ENCODE data around the gene DZIP1L. TPM values are rescaled to one million over a fixed set of nuclear protein-coding genes. Genes with fewer than 3 reads are reported as not detected.

Gene DZIP1L
- total RNA-seq, 1 experiment from 2014 or later, result 10.4 TPM

- no CpG with 5 or more reads among the region's 19 CpGs for WGBS (ENCODE audit: extremely low coverage, insufficient read length, low lambda C conversion rate)
- Histone ChIP-seq H3K79me1 (ENCODE audit: insufficient read depth, low read depth, low read length, poor library complexity, severe bottlenecking) (peaks cover 2% of the 10 kb centered on the region), H3K23me2 (ENCODE audit: insufficient read length, low read depth, low read length, poor library complexity, severe bottlenecking) (no peaks in the 10 kb centered on the region), H2BK5ac (ENCODE audit: insufficient read length, low read length) (no peak overlapping the region), H4K8ac (replicated peaks; ENCODE audit: insufficient read length, low read depth, low read length) (no peak overlapping the region), H2BK20ac (ENCODE audit: low read depth, low read length, poor library complexity, severe bottlenecking) (no peak overlapping the region), H3K27ac (ENCODE audit: insufficient read length, low read depth, low read length) (no peak overlapping the region), H4K5ac (ENCODE audit: insufficient read length, low read depth, low read length) (no peak overlapping the region), H3K27me3 (ENCODE audit: insufficient read depth, low read length) (no peaks in the 10 kb centered on the region), H3K79me2 (ENCODE audit: insufficient read depth, low read length) (no peaks in the 10 kb centered on the region), H2AK5ac (ENCODE audit: insufficient read length, low read length) (no peak overlapping the region), H3T11ph (ENCODE audit: low read length) (no peak overlapping the region), H3K18ac (ENCODE audit: insufficient read length, low read depth, low read length) (no peak overlapping the region), H3K4me2 (ENCODE audit: insufficient read depth, insufficient read length, low read length) (no peak overlapping the region), H3K14ac (ENCODE audit: insufficient read depth, low read length) (no peak overlapping the region), H2AFZ (ENCODE audit: low read length) (no peak overlapping the region), H2BK12ac (ENCODE audit: insufficient read length, low read depth, low read length) (no peak overlapping the region), H3K23ac (ENCODE audit: insufficient read length, low read depth, low read length) (no peak overlapping the region), H3K9me3 (ENCODE audit: control insufficient read depth, low read depth, low read length) (no peaks in the 10 kb centered on the region), H4K20me1 (ENCODE audit: control insufficient read depth, insufficient read depth, insufficient read length) (no peaks in the 10 kb centered on the region), H3K4me1 (ENCODE audit: insufficient read depth, low read length) (no peaks in the 10 kb centered on the region), H2BK120ac (ENCODE audit: low read depth, low read length, poor library complexity, severe bottlenecking) (no peak overlapping the region), H2BK15ac (ENCODE audit: low read depth, low read length) (no peak overlapping the region), H4K91ac (ENCODE audit: insufficient read length, low read depth, low read length) (no peak overlapping the region), H3K9ac (ENCODE audit: extremely low read depth, insufficient read length, low read length) (no peak overlapping the region), H3K4ac (ENCODE audit: low read depth, low read length) (no peak overlapping the region), H3K56ac (ENCODE audit: insufficient read length, low read depth, low read length) (no peak overlapping the region)
- Mint-ChIP-seq H3K27ac (0 out of 7 replicates have a peak overlapping the region, but pooled peaks of 1 of the 3 experiments have one; percentile 49), H3K36me3 (ENCODE audit: insufficient read depth in 1 of 3, low read depth in 3 of 3) (peaks cover 16 to 32% (median 25%) of the 10 kb centered on the region in 3 experiments), H3K4me1 (peaks cover 20 to 30% of the 10 kb centered on the region in 2 experiments), H3K9me3 (no peaks in the 10 kb centered on the region), H3K4me3 (no peak overlapping the region), H3K27me3 (ENCODE audit: low read depth) (no peaks in the 10 kb centered on the region)
- no peak for DNase-seq
- TF ChIP-seq CTCF (conservative IDR thresholded peaks at IDR 0.05), result no peak
Measured at GRCh38 chr3:138103466-138103865, 11.9 kb downstream of the DZIP1L start.
